GM21447 (cell line): ENCODE data around the gene COMP.

Experiments used
- ATAC-seq: cut with Tn5 transposase; IDR thresholded peaks from one replicate; pipeline ENCODE4 v1.9.1; 2021; ENCODE audit not compliant: unreplicated experiment

COMP gene

DNA sequence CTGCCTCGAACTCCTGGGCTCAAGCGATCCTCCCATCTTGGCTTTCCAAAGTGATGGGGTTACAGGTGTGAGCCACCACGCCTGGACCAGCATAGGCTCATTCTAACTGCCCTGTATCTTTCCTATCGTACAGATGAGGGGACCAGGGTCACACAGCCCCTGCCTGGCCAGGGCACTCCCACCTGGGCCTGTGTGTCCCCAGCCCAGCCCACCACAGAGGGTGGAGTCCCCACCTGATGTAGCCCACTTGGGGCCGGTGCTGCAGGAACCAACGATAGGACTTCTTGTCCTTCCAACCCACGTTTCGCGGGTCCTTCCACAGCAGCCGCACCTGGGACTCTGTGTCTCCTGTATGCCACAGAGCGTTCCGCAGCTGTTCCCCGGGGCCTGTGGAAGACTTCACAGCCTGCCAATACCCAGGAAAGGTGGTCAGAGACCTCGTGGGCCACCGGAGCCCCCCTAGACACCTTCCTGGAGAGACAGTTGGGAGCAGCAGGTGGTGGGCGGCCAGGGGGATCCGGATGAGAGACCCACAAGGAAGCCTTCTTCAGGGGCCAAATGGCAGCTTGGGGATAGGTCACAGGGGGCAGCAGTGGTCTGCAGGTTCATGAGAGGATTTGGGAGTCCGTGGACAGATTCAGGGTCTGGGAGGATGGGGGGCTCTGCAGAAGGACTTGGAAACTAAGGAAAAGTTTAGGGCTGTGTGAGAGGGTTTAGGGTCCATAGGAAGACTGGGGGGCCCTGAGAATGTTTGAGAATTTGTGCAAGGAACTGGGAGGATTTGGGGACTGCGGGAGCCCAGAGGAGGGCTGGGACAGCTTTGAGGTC lies 6.9 kb downstream of the COMP start:
- ATAC-seq = no peak

DNA sequence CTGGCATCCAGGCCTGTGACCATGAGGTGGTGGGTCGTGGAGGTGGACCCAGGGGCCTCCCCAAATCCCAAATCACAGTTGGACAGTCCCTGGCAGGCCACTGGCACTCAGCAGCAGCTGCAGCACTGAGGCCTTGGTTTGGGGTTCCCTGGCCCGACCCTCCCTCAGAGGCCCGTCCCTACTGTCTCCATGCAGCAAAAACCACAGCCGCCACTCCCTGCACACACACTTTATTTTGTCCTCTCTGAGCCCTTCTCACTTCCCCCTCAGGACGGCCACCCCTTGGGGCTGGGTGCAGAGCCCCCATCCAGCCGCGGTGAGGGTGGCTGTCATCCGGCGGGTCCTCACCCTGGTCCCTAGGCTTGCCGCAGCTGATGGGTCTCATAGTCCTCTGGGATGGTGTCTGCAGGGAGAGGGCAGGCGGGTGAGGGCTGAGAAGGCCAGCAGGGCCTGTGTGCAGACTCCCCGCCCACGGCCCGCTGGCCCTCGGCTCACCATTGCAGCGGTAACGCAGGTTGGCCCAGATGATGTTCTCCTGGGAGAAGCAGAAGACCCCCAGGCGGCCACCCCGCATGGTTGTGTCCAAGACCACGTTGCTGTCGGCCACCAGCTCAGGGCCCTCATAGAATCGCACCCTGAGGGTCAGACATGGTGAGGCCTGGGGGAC lies 8.4 kb downstream of the COMP start:
- no peak for ATAC-seq

DNA sequence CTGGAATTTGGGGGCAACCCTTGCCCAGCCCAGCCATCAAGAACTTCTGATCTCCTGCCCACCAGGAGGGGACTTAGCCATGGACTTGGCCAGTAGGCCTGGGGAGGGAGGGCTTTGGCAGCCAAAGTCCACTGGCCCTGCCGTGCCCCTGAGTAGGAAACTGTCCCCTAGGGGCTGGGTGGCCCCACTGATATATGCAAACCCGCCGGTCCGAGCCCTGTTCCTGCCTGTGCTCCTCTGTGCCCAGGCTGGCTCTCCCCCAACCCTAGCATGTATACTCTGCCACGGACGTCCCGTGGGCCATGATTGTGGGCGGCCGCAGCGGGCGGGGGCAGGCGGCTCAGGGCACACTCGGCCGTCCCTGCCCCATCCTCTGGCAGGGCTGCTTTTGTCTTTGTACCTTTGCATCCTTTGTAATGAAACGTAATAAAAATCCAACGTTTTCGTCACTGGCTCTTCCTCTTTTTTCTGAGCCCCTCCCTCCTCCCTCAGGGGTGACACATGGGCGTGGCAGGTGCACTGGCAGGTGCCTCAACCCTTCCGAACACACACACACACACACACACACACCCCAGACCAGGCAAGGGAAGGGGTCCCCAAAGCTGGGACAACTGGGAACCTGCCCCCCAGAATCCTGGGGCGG lies 9.1 kb downstream of the COMP start:
- ATAC-seq = no peak

DNA sequence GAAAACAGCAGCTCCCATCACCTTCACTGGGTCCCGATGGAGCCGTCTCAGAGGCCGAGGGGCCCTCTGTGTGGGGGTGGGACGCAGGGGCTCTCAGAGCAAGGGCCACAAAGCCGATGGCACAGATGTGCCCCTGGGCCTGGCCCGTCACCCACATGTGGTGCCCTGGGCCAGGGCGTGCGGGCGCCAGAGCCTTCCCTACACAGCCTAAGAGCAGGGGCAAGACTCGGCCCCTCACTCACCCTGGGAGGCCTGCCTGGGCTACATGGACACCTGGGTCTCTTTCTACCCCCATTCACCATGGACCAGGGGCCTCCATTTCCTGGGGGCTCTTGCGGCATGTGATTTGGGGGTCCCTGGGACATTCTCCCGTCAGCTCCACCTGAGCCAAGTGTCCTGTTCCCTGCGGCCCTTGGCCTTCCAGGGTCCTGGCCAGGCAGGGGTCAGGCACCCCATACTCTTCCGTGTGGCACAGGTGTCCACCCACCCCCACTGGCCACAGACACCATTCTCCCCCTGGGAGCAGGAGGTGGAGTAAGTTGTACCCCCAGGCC lies 10.0 kb downstream of the COMP start:
- no peak for ATAC-seq

DNA sequence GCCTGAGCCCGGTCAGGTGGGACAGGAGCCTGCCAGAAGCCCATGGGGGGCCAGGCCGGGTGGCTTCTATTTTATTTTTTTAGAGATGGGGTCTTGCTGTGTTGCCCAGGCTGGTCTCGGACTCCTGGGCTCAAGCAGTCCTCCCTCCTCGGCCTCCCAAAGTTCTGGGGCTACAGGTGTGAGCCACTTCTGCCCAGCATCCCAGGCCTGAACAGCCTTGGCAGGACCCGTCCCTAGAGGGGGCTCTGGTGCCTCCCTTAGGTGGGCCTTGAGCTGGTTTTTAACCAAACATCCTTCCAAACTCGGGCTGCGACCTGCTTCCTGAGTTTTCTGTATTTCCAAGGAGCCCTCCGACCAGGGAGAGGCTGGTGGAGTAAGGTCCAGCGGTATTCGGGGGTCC lies 10.5 kb downstream of the COMP start:
- ATAC-seq = no peak

DNA sequence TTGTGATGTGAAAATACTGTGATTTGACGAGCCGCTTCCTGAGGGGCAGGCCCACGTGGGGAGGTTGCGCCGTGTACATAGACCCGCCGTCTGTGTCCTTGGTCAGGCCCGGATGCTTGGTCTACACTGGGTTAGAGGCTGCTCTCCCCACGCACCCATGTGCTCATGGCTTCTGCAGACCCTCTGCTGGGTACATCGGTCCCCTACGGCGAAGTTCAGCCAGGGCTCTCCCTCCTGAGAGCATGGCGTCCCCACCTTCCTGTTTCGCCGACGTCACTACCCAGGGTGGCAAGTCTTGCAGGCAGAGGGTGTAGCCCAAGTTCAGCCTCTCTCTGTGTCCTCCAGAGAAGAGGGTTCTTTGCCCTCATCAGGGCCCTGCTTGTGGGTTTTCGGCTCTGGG lies 11.0 kb downstream of the COMP start:
- ATAC-seq = no peak

DNA sequence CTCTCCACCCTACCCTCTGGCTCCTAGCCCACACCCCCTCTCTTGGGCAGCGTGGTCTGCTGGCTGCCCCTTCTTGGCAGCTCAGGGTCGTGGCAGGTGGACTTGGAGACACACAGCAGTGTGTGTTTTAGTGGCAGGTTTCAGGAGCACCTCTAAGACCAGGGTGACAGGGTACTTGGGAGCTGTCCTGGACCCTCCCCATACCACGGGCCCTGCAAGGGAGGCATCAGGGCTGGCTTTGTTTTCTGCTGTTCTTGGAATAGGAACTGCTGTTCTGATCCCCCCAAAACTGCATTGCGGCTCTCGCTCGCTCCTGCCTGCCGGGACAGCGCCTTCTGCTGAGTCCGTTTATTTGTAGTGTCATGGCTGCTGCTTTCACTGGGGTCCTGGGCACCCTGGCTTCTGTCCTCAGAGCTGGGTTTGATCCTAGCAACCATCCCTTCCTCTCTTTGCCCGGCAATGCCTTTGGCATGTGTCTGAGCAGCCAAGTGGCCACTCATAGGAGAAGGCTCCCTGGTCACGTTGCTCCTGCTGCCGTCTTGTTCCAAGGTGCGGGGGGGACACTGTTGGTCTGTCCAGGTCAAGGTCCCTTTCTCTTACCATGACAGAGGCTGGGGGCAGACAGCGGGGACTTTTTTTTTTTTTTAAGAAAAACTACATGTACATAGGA lies 12.1 kb downstream of the COMP start:
- no peak for ATAC-seq

DNA sequence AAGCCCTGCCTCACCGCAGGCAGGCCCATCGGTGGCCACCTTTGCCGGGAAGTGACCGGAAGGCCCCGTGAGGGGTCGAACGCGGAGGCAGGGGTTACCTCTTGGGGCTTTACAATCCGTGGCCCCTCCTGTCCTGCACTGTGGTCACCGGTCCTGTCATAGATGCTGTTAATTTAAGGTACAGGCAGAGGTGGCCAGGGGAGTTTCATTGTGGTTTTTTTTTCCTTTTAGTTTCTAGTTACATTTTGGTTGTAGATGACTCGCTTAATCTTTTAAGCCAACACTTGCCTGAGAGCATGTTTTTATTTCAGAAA lies 13.1 kb downstream of the COMP start:
- ATAC-seq = no peak

DNA sequence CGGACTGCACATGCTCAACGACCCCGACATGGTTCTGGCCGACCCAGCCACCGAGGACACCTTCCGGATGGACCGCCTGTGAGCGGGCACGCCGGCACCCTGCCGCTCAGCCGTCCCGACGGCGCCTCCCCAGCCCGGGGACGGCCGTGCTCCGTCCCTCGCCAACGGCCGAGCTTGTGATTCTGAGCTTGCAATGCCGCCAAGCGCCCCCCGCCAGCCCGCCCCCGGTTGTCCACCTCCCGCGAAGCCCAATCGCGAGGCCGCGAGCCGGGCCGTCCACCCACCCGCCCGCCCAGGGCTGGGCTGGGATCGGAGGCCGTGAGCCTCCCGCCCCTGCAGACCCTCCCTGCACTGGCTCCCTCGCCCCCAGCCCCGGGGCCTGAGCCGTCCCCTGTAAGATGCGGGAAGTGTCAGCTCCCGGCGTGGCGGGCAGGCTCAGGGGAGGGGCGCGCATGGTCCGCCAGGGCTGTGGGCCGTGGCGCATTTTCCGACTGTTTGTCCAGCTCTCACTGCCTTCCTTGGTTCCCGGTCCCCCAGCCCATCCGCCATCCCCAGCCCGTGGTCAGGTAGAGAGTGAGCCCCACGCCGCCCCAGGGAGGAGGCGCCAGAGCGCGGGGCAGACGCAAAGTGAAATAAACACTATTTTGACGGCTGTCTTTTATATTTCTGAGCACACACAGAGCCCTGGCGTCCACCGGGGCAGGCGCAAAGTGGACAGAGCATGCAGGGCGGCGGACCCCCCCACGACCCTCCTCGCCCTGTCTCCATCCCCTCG lies 13.6 kb downstream of the COMP start:
- ATAC-seq = no peak

DNA sequence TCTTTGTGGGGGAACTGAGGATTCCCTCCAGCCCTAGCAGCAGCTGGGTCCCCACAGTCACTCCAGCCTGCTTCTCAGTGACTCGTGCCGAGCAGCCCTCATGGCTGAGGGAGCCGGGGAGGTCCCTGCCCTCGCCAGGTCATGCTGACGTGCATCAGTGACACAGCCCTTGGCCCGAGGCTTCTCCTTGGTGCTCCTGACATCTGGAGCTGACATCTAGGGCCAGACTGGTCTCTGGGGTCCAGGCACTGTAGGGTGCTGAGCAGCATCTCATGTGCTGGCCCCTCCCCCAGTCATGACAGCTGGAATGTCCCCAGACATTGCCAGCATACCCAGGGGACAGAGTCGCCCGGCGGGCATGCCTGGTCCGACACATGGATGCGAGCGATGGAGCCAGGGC lies 14.4 kb downstream of the COMP start:
- no peak for ATAC-seq

DNA sequence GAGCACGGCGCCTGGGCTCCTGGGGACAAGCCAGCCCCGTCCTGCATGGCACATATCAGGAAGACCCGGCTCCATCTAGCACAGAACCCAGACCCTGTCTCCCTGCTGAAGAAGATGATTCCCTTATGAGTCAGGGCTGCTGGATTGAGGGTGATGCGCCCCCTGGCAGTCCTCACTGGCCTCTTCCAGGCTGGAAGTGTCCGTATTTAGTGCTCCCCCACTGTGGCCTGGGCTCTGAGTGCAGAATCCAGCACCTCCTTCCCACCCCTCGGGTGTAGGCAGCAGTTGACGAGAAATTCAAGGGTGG lies 14.9 kb downstream of the COMP start:
- ATAC-seq = no peak

DNA sequence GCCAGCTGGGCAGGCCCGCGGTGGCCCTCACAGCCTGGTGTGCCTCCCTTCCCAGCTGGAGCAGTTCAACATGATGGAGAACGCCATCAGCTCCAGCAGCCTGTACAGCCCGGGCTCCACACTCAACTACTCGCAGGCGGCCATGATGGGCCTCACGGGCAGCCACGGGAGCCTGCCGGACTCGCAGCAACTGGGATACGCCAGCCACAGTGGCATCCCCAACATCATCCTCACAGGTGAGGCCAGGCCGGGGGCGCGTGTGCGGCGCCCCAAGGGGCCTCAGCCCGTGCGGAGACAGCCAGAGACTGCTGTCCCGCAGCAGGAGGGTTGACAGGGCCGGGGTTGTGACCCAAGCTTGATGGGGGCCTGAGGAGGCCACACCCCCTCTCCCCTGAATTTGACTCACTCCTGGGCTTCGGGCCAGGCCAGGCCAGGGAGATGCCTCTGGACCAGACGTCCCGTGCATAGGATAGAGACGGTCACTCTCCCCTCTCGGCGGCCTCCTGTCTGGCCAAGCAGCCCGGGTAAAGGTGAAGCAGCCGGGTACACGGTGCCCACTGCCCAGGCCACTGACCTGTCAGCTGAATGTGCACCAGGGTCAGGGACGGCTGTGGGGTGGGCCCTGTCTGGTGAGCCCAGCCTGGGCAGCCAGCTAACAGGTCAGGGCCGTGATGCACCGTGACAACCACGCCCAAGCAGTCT lies 15.4 kb downstream of the COMP start:
- ATAC-seq = no peak

DNA sequence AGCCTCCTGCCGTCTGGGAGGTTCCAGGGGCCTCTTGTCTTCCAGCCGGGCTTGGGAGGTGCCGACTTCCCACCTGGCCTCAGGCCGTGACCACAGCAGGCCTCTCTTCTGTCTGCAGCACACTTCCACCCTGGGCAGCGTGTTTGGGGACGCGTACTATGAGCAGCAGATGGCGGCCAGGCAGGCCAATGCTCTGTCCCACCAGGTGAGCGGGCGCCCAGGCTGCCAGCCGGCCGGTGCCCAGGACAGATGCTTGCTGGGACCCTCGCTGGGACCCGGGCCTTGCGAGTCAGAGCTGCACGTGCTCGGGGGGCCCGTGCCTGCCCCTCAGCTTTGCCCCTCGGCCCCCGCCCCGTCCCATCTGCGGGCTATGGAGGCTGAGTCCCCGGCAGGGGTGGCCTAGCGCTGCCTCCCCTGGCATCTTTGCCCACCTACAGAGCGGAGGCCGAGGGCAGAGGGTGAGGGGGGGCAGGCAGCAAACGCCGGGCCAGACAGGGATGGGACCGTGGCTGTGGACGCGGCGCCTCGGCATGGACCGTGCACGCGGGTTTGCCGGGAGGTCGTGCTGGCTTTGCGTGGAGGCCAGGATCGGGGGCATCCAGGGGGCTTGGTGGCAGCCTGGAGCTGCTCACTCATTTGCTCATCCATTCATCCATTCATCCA lies 16.2 kb downstream of the COMP start:
- ATAC-seq = no peak

DNA sequence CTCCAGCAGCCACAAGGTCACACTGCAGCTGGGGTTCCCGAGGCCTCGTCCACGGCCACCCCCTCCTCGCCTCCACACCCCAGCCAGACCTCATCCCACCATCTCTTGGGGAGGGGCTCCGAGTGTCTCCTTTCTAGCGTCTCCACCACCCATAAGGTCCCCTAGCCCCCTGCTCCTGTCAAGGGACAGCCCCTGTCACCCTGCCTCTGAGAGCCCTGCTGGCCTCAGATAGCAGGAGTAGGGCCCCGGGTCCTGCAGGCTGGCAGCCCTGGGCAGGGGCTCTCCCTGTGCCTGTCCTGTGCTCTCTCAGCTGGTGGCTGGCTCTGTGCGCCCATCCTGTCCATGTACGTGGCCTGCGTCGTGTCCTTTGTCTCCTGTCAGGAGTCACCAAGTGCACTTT lies 17.0 kb downstream of the COMP start:
- ATAC-seq = no peak

DNA sequence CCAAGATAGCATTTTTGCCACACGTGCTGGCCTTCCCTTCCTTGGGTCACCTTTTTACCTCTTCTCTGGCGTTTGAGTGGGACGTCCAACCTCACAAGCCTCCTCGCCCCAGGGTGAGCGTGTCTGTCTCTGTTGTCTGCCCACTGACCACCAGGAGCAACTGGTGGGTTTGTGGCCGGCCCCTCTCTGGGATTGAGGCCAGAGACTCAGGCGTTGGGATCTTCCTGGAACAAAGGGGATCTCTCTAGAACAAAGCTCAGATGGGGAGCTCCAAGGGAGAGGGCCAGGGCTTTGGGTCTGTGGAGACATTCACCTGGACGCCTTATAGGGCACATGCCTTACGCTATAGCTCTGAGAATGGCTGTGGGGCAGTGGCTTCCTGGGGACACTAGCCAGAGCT lies 17.4 kb downstream of the COMP start:
- ATAC-seq = no peak

DNA sequence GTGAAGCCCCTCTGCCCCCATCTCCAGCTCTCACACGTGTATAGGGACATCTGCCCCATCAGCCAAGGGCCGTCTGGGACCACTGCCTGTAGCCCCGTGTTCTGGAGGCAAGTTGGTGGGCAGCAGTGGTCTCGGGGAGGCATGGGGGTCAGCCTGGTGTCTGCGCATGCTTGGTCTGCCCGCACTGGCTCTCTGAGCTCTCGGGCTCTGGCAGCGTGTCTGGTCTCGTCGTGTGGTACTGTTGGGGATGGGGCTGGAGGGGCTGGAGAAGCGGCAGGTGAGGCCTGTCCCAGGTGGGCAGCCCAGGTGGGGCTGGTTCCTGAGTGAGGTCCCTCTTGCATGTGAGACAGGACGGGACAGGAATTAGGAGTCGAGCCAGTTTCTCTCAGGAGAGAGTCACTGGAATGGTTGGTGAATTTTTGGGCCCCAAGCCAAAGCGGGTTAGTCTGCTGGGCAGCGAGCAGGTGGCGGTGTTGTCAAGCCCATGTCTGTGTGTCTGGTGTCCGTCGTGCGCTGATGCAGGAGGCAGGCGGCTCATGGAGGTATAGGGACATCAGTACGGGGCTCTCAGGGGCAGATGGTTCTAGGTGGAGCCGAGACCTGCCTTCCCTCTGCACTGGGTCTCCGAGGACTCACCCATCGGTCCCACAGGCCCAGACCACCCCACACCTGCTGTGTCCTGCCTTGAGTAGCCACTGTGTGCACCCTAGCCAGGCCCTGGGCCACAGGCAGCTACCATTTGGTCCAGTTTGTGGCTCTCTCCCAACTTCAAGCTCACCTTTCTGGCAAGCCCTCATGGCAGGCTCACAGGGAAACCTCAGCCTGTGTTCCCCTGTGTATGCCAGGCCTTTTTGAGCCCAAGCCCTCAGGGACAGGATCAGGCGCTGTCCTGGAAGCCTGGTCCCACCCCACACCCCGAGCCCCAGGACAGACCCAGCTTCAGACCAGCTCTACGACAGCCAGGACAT lies 18.2 kb downstream of the COMP start:
- no peak for ATAC-seq

DNA sequence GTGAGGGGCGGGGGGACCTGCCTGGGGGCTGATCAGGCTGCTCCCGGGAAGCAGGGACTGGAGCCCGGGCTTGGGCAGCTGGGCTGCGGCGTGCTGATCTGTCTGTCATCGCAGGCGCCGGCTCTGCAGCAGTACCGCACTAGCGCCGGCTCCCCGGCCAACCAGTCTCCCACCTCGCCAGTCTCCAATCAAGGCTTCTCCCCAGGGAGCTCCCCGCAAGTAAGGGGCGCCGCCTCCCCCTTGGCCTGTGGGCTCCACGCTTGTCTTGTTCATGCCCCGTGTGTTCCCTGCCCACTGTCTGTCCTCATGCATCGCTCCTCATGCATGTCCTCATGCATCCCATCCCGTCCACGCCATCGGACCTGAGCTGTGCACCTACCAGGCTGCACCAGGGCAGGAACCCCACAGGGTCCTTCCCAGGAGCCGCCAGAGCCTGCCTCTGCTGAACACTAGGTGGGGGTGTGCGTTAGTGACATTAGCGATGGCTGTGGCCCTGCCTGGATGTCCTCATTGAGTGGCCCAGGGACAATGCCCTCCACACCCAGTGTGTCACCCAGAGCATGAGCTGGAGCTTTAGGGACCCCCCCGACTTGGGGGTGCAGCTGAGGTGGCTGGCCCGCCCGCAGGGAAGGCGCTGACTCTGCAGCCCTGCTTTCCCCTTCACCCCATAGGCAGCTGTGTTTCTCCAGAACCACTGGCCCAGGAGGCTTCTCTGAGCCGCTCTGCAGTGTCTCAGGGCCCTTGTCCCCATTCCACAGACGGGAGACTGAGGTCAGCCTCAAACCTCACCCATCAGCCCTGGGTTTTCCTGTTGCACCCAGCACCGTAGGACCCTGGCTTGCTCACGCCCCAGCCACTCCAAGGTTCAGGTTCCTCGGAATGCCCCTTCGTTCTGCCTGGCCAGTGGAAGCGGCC lies 19.5 kb downstream of the COMP start:
- no peak for ATAC-seq
